C1 segment of cervical spinal cord (tissue), 14 donors: ENCODE results near the gene HASPIN.

Experiments used
- DNase-seq, 14 donors: peaks; one replicate each; lab custom pipeline; 2025; lab: John Stamatoyannopoulos, UW

Gene HASPIN

GRCh38 chr17:3763777-3764170 lies 40.1 kb downstream of the HASPIN start:
- no peak for DNase-seq

GRCh38 chr17:3765981-3766380 lies 42.3 kb downstream of the HASPIN start:
- DNase-seq = no peak

DNA sequence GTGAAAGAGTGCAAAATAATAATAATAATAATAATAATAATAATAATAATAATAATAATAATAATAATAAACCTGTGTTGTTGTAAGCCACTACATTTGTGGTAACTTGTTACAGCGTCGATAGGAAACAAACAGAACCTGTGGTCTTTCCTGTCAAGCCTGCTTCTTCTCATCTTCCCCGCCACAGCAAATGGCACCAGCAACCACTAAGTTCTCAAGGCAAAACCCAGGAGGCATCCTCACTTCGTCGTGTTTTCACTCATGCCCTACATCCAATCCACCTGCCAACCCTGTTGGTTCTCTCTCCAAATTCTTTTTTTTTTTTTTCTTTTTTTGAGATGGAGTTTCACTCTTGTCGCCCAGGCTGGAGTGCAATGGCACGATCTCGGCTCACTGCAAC lies 43.1 kb downstream of the HASPIN start:
- no peak for DNase-seq

GRCh38 chr17:3768341-3768740 lies 44.6 kb downstream of the HASPIN start:
- no peak for DNase-seq

DNA sequence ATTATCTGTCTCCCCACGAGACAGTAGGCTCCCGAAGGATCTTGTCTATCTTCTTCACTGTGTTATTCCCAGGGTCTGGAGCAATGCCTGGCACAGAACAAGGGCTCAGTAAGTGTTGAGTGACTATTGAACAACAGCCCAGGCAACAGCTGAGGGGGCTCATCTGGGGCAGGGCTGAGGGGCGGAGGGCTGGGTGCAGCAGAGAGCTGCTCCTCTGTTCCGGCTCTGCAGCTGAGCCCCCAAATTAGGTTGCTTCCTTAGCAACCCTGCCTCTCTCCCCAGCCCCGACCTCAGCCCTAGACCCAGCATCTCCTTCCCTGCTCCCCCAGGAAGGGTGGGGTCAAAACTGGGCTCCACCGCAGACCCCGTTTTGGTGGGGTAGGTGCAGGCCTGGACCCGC lies 45.1 kb downstream of the HASPIN start:
- no peak for DNase-seq

DNA sequence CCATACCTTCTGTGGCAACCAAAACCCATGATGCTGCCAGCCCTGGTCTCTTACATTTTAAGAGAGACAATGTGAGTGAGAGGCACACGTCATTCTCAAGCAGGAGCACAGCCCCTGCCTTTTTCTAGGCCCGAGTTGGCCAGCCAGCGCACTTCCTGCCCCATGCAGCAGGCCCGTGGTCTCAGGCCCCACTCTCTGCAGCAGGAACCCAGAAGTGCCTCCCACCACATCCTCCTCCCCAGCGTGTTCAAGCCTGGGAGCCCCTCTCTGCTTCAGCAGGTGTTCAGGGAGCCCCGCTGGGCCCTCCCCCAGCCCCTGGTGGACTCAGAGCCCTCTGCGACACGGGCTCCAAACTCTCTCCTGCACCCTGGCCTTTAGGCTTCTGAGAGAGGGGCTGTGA lies 46.8 kb downstream of the HASPIN start:
- no peak for DNase-seq

DNA sequence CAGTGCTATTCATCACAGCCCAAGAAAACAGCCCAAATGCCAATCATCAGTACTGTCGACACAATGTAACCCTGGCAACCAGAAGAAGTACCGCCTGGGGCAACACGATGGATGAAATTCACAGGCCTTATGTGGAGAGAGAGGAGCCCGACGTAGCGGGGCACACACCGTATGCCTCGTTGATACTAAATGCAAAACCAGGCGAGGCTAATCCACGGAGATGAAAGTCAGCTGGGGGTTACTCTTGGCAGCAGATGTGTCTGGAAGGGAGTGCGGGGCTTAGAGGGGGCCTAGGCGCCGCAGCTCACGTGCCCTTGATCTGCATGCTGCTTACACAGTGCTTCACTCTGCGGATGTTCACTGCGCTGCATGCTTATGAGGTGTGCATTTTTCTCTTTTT lies 47.4 kb downstream of the HASPIN start:
- DNase-seq = no peak

DNA sequence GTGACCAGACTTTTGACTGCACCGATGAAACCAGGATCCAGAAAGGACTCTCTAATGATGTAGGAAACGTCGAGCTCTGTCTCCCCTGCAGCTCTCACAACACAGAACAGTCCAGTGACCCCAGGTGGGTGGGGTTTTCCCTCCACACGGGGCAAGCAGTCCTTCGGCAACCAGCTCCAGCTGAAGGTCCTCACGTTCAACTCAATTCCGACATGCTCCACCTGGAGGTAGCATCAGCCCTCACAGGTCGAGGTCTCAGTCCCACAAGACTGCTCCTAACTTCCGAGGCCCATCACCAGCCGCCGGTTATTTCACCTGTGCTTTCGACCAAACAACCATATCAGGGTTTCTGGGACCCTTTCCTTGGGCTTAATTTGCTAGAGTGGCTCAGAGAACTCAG lies 49.1 kb downstream of the HASPIN start:
- no peak for DNase-seq

DNA sequence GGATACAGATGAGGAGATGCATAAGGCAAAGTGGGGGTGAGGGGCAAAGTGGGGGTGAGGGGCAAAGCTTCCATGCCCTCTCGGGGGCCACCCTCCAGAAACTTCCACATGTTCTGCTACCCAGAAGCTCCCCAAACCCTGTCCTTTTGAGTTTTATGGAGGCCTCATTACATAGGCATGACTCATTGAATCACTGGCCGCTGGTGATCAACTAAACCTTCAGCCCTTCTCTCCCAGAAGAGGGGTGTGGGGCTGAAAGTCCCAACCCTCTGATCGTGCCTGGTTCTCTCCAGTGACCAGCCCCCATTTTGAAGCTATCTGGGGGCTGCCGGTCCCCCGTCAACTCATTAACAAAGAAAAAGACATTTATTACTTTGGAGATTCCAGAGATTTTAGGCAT lies 49.8 kb downstream of the HASPIN start:
- no peak for DNase-seq

DNA sequence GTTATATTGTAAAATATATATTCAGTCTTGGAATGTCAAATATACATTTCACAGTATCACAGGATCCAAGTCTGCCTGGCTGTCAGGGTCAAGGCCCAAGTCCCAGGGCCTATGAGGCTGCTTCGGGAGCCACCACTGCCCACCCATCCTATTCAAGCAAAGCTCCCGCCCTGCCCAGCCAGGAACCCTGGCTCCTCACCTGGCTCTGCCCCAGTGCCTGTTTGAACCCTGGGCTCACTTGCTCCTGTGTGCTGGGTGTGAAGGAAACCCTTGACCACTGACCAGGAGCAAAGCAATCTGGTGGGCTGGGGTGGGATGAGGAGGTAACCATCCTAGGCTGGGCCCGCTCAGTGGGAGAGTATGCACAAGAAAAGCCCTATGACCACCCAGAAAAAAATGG lies 50.3 kb downstream of the HASPIN start:
- DNase-seq = no peak
